DND-41 (cell line): ENCODE data around the gene STRADA.

Experiments used
- ATAC-seq: fragments of 200-7000 bp; cut with Tn5 transposase; 3 replicates; pipeline ENCODE4 v1.9.1; 2021; ENCODE audit warnings: low read depth; ENCODE audit not compliant: insufficient read depth
- DNase-seq: peaks from one replicate; pipeline ENCODE4 v3.0.0-alpha.2; 2020
- H2AFZ ChIP-seq: 2 replicates; pipeline ENCODE4 v1.6.0; 2012; ENCODE audit warnings: low read depth, low read length
- H3K27ac ChIP-seq: 2 replicates; pipeline ENCODE4 v1.5.1; 2012; ENCODE audit warnings: low read length, inconsistent platforms
- H3K27me3 ChIP-seq: fragments of 200-600 bp; sonication (generic); 2 replicates; pipeline ENCODE4 v1.6.0; 2012; ENCODE audit warnings: low read length, mild to moderate bottlenecking, inconsistent platforms; ENCODE audit not compliant: insufficient read depth, poor library complexity
- H3K36me3 ChIP-seq: 2 replicates; pipeline ENCODE4 v1.5.1; 2012; ENCODE audit warnings: low read length, inconsistent platforms; ENCODE audit not compliant: insufficient read depth
- H3K4me1 ChIP-seq: 2 replicates; pipeline ENCODE4 v1.5.1; 2012; ENCODE audit warnings: mild to moderate bottlenecking, low read length; ENCODE audit not compliant: insufficient read depth
- H3K4me2 ChIP-seq: 2 replicates; pipeline ENCODE4 v1.6.0; 2012; ENCODE audit warnings: mild to moderate bottlenecking, moderate library complexity, low read length, inconsistent platforms; ENCODE audit not compliant: insufficient read depth
- H3K4me3 ChIP-seq, 2 experiments: fragments of 200-600 bp in 1 of 2; shearing (Covaris generic) in 1 of 2; 2 replicates each; pipeline ENCODE4 v1.5.1; 2012 to 2016; ENCODE audit warnings: inconsistent platforms in 2 of 2, low read length in 2 of 2, mild to moderate bottlenecking in 2 of 2, low read depth in 1 of 2, moderate library complexity in 1 of 2
- H3K79me2 ChIP-seq: 2 replicates; pipeline ENCODE4 v1.6.0; 2012; ENCODE audit warnings: low read length, inconsistent platforms; ENCODE audit not compliant: insufficient read depth
- H3K9ac ChIP-seq: 2 replicates; pipeline ENCODE4 v1.6.0; 2012; ENCODE audit warnings: low read depth, mild to moderate bottlenecking, inconsistent platforms, low read length, moderate library complexity
- H3K9me3 ChIP-seq: 2 replicates; pipeline ENCODE4 v1.5.1; 2012; ENCODE audit warnings: low read length, moderate library complexity, mild to moderate bottlenecking, inconsistent platforms; ENCODE audit not compliant: insufficient read depth, severe bottlenecking
- H4K20me1 ChIP-seq: 2 replicates; pipeline ENCODE4 v1.6.0; 2012; ENCODE audit warnings: low read length; ENCODE audit not compliant: insufficient read depth
- EZH2 ChIP-seq: IDR thresholded peaks from 3 replicates; pipeline ENCODE4 v1.6.1; 2012; ENCODE audit warnings: borderline replicate concordance, low read depth, mild to moderate bottlenecking, moderate library complexity, low read length, inconsistent platforms; ENCODE audit not compliant: severe bottlenecking
- TF ChIP-seq, protein P1 (sequence below): IDR thresholded peaks from 2 replicates; pipeline ENCODE4 v1.5.1; 2012; ENCODE audit warnings: borderline replicate concordance, low read length, moderate library complexity, mild to moderate bottlenecking; ENCODE audit not compliant: poor library complexity, severe bottlenecking; ENCODE audit errors: extremely low read depth

STRADA gene

DNA sequence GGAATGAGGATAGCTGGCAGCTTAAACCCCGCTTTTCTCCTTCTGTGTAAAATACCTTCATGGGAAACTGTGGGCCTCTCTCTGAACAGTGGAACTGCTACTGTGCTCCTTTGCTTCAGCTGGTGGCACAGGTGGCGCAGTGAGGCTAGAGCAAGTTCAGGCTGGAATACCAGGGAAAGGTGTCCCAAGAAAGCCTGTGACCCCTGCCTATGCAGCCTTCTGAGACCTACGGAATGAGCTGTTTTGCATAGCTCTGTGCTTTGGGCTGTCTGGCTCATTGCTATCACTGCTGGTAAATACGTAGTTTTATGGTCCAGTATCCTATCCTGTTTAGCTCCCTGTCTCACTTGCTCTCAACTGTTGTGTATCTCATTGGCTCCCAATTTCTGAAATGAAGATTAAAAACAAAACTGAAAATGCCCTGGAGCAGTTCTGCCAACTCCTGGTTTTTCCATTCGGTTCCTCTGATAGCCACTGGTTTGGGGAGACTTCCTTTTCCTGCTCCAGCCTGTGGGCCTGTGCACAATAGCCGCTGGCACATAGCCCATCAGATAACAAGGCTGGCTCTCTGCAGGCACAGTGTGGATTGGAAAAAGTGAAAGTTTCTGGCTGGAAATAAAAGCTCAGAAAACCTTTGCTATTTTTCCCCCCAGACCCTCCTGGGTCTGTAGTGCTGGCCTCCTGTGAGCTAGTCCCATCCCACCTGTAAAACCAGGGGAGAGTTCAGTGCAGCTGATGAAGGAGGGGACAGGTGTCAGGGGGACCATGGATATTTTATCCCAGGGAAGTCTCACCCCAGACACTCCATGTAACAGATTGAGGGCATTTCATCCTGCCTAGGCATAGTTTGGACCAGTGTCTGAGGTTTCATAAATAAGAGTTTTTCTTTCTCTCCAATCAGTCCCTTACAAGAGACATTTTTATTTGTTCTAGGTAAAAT lies 65.7 kb downstream of the STRADA start:
- Histone ChIP-seq H3K79me2 (no peaks in the 10 kb centered on the region), H3K27me3 (no peaks in the 10 kb centered on the region), H3K9me3 (no peaks in the 10 kb centered on the region), H4K20me1 (no peaks in the 10 kb centered on the region), H3K9ac (no peak overlapping the region), H3K4me2 (no peak overlapping the region), H3K36me3 (peaks cover 80% of the 10 kb centered on the region), H3K4me1 (no peaks in the 10 kb centered on the region), H3K4me3 (no peak overlapping the region), H2AFZ (no peak overlapping the region), H3K27ac (no peak overlapping the region)
- TF ChIP-seq, protein P1, sequence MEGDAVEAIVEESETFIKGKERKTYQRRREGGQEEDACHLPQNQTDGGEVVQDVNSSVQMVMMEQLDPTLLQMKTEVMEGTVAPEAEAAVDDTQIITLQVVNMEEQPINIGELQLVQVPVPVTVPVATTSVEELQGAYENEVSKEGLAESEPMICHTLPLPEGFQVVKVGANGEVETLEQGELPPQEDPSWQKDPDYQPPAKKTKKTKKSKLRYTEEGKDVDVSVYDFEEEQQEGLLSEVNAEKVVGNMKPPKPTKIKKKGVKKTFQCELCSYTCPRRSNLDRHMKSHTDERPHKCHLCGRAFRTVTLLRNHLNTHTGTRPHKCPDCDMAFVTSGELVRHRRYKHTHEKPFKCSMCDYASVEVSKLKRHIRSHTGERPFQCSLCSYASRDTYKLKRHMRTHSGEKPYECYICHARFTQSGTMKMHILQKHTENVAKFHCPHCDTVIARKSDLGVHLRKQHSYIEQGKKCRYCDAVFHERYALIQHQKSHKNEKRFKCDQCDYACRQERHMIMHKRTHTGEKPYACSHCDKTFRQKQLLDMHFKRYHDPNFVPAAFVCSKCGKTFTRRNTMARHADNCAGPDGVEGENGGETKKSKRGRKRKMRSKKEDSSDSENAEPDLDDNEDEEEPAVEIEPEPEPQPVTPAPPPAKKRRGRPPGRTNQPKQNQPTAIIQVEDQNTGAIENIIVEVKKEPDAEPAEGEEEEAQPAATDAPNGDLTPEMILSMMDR = no peak
- TF ChIP-seq EZH2 = no peak
- ATAC-seq (no peak), DNase-seq (no peak)

DNA sequence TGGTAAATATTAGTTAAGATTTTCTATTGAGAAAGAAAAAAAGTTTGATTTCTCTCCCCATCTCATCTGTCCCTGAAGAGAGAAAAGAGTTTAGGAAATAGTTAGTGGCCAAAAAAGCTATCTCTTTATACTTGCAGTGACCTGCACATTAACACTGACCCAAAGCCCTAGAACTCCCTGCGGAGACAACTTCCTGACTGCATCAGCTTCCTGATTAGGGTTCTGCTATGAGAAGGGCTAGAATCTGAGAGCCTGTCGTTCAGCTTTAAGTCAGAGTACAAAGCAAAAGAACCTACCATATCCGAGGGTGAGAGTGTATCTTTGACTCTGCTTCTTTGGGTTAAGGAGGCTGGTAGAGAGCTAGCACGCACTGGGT lies 66.4 kb downstream of the STRADA start:
- H3K4me3 ChIP-seq = no peak overlapping the region
- TF ChIP-seq EZH2 = no peak
- TF ChIP-seq, protein P1 = no peak
- H3K9me3 ChIP-seq = no peaks in the 10 kb centered on the region
- no peak overlapping the region for H3K9ac ChIP-seq
- no peaks in the 10 kb centered on the region for H3K4me1 ChIP-seq
- ATAC-seq (no peak), DNase-seq (no peak)
- H4K20me1 ChIP-seq = no peaks in the 10 kb centered on the region
- no peak overlapping the region for H3K4me2 ChIP-seq
- no peak overlapping the region for H2AFZ ChIP-seq
- H3K27me3 ChIP-seq = no peaks in the 10 kb centered on the region
- peaks cover 80% of the 10 kb centered on the region for H3K36me3 ChIP-seq
- H3K79me2 ChIP-seq = no peaks in the 10 kb centered on the region
- H3K27ac ChIP-seq = no peak overlapping the region

DNA sequence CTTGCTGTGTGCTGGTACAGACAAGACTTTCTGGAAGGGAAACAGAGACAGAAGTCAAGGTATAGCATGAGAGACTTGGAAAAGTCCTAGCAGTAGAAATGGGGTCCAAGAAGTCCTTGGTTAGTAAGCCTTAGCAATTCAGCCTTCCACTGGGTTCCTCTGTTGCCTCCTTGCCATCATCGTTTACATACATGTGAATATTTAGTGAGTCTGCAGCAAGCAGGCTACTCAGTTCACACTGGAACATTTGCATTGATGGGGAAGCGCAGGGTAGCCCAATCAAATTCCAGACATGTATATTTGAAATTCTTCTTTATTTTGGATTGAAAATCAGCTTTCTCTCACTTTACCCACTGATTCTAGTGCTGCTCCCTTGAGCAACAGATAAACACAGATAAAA lies 68.7 kb downstream of the STRADA start:
- H3K4me2 ChIP-seq = no peak overlapping the region
- H3K4me3 ChIP-seq = no peak overlapping the region
- no peak for TF ChIP-seq EZH2
- TF ChIP-seq, protein P1 = no peak
- H4K20me1 ChIP-seq = no peaks in the 10 kb centered on the region
- no peaks in the 10 kb centered on the region for H3K27me3 ChIP-seq
- ATAC-seq (no peak), DNase-seq (no peak)
- H3K4me1 ChIP-seq = no peaks in the 10 kb centered on the region
- no peaks in the 10 kb centered on the region for H3K9me3 ChIP-seq
- no peak overlapping the region for H3K9ac ChIP-seq
- peaks cover 81% of the 10 kb centered on the region for H3K36me3 ChIP-seq
- H2AFZ ChIP-seq = no peak overlapping the region
- H3K27ac ChIP-seq = no peak overlapping the region
- H3K79me2 ChIP-seq = no peaks in the 10 kb centered on the region; the same call in 1 of the 2 replicates
